Camera-type eye (tissue), 1 donor: Measurements from ENCODE around the gene COL4A4. TPM values are rescaled to one million over a fixed set of nuclear protein-coding genes. Genes with fewer than 3 reads are reported as not detected.

Experiments
- total RNA-seq: library from RNA; depleted of rRNA; stranded (reverse); fragments of >200 nt; gene quantifications from one replicate; pipeline ENCODE4 v1.2.3, GENCODE V29; 2014

Gene COL4A4
- 11.7 TPM for total RNA-seq

DNA sequence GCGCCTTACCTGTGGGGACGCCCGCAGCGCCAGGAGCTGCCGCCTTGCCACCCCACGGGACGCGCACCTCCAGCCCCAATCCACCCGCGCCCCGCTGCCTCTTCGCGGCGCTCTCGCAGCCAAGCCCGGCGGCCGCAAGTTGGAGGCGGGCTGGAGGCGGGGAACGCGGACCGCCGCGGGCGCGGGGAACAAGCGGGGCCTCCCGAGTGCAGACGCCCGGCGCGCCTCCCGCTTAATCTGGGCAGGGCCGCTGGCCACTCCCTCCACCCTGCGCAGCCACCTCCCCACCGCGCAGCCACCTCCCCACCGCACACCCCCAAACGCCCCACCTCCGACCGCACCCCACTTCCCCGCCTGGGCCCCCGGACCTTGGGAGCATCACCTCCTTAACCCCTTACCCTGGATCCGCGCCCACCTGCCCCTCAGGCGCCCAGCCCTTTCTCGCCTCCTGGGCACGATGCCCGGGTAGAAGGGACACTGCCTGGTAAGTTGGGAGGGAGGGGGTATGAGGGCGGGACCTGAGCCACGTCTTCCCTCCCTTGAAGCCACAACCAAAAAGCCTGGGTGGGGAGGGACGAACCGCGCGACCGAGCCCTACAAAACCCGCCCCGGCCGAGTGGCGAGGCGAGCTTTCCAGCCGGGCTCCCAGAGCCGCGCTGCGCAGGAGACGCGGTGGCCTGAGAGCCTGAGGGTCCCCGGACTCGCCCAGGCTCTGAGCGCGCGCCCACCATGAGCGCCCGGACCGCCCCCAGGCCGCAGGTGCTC lies at the start of gene COL4A4, which contains the start of gene COL4A3:
Gene COL4A4, minus strand, starts transcription at position 208 of the 765 bp plus-strand sequence. CDS start 16,722 bp downstream, outside the sequence.
Gene COL4A3, plus strand, starts transcription at position 627 of the 765 bp plus-strand sequence. Its CDS starts 103 bp downstream, at position 730.

Other genes with a start within 250 kb of the COL4A4 start
- gene COL4A3, start 419 bp upstream of the COL4A4 start, total RNA-seq, result 15.6 TPM
- 115 TPM for gene MFF, start 161.0 kb upstream of the COL4A4 start, total RNA-seq
- not detected for gene TM4SF20, start 215.1 kb upstream of the COL4A4 start, total RNA-seq
- not detected for gene SCYGR1, start 223.7 kb upstream of the COL4A4 start, total RNA-seq